Ramos (cell line): ENCODE data around the gene HECW1.
"Not testable (repeated sequence)": the region's sequence is repeated elsewhere in the genome, so short reads cannot be mapped to it uniquely, and the experiment has no call there.

Experiments
- in situ Hi-C: fragments of 300-500 bp; cut with MboI; formaldehyde crosslinking; loops from one replicate; pipeline ENCODE4 v1.14.3; 2022; ENCODE audit warnings: low sequenced_read_pairs; ENCODE audit not compliant: unreplicated experiment

HECW1 gene

DNA sequence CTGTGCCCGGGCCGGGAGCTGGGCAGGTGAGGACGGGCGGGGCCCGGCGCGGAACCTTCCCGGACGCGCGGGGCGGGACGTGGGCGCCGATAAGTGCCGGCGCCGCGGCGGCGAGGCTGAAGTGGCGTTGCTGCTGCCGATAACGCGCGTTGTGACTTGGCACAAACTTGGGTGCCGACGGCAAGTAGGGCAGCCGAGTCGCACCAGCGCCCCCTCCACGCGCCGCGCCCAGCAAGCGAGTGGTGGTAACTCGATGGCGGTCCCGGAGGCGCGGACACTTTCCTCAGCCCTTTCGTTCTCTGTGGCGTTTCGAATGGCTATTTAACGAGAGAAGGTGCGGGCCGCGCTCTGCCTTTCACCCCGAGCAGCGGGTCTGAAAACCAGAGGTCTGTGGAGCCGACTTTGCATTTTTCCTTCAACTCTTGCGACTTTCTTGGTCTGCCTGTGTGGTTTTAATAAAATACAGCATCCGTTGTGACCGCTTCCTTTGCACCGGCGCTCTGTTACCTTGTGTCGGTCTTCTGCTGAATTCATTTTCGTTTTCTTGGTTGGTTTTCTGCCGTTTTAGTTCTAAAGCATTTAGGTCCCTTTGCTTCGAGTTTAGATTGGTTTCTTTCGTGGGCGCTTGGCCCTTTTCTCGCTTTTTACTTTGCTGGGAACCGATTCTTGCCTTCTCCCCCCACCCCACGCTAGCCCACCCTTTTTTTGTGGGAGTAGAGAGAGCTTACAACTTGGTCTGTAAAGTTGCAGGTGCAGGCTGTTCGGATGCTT lies 471.2 kb downstream of the HECW1 start:
- in situ Hi-C loops = loop anchor here (5.0 kb wide), 1 partner anchor 119 kb away; no protein-coding TSS in a partner anchor

DNA sequence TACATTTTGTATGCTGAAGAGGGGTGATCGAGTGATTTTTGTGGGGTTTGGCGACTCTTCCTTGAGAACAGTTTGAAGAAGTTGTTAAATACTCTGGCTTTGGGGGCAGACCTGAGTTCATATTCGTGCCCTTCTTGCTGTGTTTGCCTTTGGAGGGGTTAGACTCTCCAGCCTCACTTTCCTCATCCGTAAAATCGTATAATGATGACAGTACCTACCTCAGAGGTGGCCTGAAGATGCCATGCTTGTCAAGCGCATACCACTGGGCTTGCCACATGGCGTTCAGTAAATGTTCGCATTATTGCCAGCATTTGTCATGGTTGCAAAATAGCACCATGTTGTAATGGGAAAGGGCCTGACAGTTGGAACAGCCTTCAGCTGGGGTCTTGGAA lies 471.7 kb downstream of the HECW1 start:
- in situ Hi-C loops = loop anchor here (5.0 kb wide), 1 partner anchor 118 kb away; no protein-coding TSS in a partner anchor

DNA sequence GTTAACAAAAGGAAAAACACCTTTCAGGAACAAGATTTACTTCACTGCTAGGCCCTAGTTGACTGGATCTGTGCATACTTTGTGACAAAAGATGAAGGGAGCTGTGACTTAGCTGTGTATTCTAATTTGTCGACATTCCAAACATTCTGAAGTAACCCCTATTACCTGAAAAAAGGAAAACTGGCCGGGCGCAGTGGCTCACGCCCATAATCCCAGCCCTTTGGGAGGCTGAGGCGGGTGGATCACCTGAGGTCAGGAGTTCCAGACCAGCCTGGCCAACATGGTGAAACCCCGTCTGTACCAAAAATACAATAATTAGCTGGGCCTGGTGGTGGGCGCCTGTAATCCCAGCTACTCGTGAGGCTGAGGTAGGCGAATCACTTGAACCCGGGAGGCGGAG lies 472.3 kb downstream of the HECW1 start:
- in situ Hi-C loops = loop anchor here (5.0 kb wide), 1 partner anchor 118 kb away; no protein-coding TSS in a partner anchor

DNA sequence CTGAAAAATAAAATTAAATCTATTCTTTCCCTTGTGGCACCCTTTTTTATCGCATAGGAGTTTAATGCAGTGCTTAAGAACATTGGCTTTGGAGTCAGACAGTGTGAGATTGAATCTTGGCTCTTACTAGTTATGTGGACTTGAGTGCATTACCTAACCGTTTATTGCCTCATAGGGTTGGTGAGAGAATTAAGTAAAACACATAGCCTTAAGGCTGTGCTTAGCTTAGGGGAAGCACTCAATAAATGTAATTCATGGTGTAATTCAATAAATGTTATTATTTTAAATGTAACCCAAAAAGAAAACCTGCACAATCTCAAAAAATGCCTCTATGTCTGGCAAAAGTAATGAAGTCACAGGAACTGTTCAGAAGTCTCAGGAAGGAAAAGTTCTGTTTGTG lies 473.1 kb downstream of the HECW1 start:
- in situ Hi-C loops = no loop called here

DNA sequence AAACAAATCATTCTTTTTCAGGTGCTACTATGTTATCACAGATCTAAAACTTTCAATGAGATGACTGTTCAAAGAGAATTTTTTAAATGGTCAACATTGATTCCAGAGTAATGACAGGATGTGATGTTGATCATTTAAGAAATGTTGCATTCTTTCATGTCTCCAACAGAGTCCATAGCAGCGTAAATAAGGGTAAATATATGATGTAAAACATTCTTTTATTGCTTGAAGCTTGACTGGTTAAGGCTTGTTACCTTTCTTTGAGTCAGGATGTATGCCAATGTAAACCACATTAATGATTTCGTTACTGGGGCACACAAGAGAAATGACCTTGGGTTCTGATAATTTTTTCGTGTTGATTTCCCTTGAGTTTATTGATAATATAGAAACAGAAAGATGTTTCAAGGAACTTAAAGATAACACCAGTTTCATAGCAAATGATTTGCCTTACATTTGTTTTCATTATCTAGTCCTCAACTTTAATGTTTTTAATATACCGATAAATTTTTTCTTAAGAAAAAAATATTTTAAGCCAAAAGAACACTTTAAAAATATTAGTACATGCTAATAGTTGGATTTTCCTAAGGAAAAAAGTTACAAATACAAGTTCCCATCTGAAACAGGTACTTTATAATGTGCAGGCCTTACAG lies 473.9 kb downstream of the HECW1 start:
- in situ Hi-C loops = no loop called here

DNA sequence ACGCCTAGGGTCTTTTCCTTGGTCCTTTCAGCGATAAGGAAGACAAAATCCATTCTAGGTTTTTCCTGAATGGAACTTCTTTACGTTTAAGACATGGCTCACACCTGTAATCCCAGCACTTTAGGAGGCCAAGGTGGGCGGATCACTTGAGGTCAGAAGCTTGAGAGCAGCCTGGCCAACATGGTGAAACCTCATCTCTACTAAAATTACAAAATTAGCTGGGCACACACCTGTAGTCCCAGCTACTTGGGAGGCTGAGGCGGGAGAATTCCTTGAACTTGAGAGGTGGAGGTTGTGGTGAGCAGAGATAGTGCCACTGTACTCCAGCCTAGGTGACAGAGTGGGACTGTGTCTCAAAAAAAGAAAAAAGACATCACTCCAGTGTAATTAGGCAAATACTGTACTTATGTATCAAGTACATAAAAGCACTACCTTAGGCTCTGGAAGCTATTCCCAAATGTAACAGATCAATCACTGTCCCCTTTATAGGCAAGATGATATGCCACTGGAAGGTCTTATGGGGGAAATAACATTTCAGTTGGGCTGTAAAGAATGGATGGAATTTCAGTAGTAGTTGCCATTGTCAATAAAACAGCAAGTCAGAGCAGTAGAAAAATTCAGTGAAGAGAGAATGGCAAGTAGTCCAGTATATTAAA lies 476.2 kb downstream of the HECW1 start:
- in situ Hi-C loops = no loop called here

DNA sequence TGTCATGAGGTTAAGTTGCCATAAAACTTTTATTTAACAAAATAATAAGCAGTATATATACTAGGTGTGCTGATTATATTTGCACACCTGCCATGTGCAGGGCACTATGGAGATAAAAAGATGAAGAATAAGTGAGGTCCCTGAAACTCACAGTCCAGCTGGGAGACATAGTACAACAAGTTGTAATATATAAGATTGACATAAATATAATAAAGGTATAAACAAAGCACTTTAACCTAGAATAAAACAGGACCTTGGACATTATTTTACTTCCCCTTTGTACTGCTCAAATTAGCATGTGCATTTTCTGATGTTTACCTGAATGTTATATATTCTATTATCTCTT lies 476.7 kb downstream of the HECW1 start:
- in situ Hi-C loops = no loop called here

DNA sequence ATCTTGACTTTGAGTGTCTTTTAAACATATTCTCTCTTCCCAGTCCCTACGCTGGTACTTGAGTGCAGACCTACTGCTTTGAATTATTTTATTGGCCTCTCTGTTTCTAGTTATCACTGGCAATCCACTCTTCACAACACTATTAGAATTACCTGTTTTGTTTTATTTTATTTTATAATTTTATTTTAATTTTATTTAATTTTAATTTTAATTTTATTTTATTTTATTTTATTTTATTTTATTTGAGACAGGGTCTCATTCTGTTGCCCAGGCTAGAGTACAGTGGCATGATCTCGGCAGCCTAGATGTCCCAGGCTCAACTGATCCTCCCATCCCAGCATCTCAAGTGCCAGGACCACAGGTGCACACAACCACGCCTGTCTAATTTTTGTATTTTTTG lies 477.3 kb downstream of the HECW1 start:
- in situ Hi-C loops = no loop called here

DNA sequence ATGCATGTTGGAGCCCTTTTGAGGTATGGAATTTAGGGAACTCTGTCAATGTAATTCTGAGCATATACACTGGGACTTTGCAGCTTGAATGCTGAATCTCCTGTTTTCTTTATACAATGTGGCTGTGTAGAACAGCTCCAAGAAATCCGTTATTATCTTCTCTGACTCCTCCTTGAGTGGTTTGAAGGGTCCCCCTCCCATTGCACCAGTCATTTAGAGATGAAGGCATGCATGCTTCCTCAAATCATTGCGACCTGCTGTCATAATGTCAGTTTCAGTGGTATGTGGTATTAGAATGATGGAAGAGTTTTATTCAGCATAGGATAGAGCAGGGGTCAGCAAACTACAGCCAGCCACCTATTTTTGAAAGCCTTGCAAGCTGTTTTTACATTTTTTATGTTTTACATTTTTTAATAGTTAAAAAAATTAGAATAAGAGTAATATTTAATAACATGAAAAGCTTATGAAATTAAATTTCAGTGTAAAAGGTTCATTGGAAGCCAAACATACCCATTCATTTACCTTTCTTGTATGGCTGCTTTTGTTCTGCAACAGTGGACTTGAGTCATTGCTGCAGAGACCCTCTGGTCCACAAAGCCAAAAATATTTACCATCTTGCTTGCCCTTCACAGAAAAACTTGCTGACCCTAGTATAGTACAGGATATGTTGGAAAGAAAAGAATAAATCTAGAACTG lies 478.6 kb downstream of the HECW1 start:
- in situ Hi-C loops = no loop called here

DNA sequence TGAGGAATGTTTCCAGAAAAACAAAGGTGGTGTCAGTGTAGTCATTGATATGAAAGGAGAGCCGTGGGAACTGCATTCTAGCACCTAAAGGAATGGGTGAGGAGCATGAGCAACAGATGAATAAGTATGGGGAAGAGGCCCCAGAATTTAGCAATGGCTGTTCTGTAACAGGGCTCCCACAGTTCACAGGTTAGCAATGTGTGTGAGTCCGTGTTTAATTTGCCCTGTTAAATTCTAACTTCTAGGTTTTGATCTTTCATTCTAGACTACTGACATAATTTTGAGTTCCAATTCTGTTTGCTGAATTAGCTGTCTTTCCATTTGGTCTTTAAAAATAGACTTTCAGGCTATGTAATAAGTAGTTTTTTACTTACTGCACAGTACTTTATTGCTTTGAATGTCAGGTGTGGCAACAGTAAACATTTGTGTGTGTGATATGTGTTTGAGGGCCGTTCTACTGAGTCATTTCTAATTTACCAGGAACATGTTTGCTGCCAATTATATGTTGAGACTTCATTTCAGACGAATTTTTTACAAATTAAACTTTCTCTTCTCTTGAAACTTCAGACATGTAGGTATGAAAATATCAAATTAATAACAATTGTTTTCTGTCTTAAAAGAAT lies 479.2 kb downstream of the HECW1 start:
- in situ Hi-C loops = no loop called here

DNA sequence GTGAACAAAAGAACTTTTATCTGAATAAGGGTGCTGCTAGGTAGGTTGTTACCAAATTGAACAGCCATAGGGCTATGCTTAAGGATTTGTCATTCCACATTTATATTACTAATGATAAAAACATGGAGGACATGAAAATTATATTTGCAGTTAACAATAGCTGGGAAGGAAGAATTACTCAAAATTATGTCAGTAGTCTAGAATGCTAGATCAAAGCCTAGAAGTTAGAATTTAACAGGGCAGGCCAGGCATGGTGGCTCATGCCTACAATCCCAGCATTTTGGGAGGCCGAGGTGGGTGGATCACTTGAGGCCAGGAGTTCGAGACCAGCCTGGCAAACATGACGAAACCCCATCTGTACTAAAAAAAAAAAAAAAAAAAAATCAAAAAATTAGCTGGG lies 479.9 kb downstream of the HECW1 start:
- in situ Hi-C loops = no loop called here

DNA sequence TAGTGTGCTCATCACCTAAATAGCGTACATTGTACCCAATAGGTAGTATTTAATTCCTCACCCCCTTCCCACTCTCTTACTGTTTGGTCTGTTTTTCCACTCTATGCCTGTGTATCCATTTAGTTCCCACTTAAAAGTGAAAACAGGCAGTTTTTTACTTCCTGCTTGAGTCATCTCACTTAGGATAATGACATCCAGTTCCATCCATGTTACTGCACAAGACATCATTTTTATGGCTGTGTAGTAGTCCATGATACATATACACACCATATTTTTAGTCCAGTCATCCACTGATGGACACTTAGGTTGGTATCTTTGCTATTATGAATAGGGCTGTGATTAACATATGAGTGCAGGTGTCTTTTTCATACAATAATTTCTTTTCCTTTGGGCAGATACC lies 480.6 kb downstream of the HECW1 start:
- in situ Hi-C loops = no loop called here

DNA sequence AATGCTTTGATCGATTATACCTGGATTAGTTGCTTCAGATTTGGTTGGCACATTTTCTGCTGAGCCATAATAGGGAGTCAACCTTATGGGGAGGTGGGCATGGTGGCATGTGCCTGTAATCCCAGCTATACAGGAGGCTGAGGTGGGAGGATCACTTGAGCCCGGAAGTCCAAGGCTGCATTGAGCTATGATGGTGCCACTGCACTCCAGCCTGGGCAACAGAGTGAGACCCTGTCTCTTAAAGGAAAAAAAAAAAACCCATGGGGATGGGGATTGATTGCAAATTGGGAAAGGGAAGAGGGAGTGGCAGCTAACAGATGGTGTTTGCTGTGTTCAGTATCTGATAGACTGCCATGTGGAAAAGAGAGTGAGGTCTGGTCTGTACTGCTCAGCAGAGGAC lies 481.6 kb downstream of the HECW1 start:
- in situ Hi-C loops = no loop called here

DNA sequence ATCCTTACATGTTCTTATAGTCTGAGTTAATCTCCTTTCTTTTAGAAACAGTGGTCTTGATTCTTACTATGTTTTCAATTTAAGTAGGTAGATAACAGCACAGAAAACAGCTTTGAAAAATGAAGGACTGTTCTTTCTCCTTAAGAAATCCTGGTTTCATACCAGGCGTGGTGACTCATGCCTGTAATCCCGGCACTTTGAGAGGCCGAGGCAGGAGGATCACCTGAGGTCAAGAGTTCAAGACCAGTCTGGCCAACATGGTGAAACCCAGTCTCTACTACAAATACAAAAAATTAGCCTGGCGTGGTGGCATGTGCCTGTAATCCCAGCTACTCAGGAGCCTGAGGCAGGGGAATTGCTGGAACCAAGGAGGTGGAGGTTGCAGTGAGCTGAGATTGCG lies 484.0 kb downstream of the HECW1 start:
- in situ Hi-C loops = not testable (repeated sequence)

DNA sequence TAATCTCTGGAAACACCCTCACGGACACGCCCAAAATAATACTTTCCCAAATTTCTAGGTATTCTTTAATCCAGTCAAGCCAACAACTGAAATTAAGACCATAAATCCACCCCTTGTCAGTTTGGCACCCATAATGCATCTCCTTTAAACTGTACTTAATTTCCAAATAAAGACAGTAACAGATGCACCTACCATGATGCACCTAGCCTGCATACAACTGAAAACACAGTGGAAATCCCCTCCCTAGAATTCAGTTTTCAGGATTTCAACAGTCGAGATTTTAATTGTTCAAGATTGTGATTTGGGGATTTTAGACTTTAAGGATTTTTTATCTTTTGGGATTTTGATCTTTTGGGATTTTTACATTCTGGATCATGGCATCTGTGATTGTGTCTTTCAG lies 487.6 kb downstream of the HECW1 start:
- in situ Hi-C loops = no loop called here

DNA sequence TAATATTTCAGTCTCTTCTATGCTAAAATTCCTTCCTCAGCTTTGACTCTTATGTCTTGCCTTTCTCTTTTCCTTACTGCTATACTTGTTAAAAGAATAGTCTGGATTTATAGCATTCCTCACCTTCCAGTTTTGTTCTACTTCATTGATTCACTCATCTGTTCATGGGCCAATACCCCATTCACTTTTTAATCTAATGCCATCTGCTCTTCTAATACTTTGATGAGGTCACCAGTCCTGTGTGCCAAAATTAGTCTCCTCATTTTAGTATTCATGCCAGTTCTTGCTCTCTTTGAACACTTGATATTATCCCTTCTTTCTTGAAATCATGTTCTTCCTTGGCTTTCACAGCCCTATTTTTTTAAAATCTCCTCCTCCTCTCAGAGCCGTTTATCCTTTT lies 489.8 kb downstream of the HECW1 start:
- in situ Hi-C loops = no loop called here

DNA sequence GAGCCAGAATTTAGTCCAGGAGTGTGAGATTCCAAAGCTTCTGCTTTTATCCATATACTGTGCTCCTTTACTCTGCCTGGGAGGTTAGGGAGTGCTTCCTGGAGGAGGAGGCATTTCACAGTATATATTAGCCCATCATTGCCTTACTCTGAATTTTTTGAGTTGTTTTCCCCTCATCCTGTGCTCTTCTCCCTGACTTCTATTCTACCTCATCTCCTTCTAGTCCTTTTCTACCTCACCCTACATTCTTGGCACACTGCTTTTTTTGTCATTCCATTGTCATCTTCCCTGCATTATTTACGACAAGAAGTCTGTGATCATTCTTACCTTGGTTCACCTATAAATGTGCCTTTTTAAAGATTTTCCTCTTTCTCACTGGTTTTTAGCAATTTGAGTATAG lies 491.8 kb downstream of the HECW1 start:
- in situ Hi-C loops = no loop called here

DNA sequence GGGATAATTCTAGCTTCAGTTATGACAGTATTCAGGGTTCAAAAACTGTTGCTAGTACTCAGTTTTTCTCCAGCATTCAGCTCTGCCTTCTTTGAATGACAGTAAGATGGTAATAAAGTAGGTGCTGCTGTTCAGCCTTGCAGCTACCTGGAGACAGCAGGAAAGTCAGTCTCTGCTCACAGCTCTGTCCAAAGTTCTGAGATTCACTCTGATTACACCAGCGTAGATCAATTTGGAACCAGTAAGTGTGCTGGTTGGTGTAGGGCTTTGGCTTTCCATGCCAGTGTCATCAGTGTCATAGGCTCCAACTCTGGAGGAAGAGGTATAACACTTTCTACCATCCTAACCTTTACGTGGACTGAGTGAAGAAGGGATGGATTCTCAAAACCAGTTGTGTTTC lies 496.6 kb downstream of the HECW1 start:
- in situ Hi-C loops = no loop called here

DNA sequence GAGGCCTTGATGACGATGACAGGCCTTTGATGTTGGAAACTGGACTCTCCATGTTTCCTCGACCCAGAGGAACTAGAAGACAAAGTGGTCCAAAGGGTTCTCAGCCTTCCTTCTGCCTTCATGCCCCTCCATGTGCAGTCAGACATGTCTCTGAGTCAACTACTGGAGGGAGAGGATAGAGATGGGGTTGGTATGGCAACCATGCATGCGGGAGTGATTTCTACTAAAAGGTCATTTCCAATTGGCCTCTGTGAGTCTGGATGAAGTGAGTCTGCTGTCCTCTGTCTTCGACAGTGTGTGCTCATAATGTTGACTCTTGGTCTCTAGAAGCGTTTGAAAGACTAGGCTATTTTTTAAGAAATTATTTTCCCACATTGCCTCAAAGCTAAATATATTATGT lies 499.7 kb downstream of the HECW1 start:
- in situ Hi-C loops = no loop called here
